Effector memory CD4-positive, alpha-beta T cell (primary cell): ENCODE results near the gene CCDC137.
A peak's percentile ranks its signal among the peaks of the same experiment; 100 is the strongest.

Source experiments
- DNase-seq, 3 donors: peaks; one replicate each; pipeline ENCODE4 v3.0.0-alpha.2; 2020
- H3K27ac ChIP-seq: 2 replicates; pipeline ENCODE4 v1.7.0; 2013; ENCODE audit warnings: mild to moderate bottlenecking, low read length, moderate library complexity; ENCODE audit not compliant: insufficient read depth, poor library complexity, severe bottlenecking
- H3K27me3 ChIP-seq: replicated peaks from 2 replicates; pipeline ENCODE4 v1.7.0; 2013; ENCODE audit warnings: mild to moderate bottlenecking, low read length; ENCODE audit not compliant: insufficient read depth, control insufficient read depth, poor library complexity, severe bottlenecking
- H3K36me3 ChIP-seq: 2 replicates; pipeline ENCODE4 v1.7.0; 2013; ENCODE audit warnings: mild to moderate bottlenecking, low read length, moderate library complexity; ENCODE audit not compliant: control insufficient read depth, insufficient read depth
- H3K4me1 ChIP-seq: 2 replicates; pipeline ENCODE4 v1.7.0; 2013; ENCODE audit warnings: low read length, mild to moderate bottlenecking; ENCODE audit not compliant: control insufficient read depth, insufficient read depth, poor library complexity, severe bottlenecking
- H3K4me3 ChIP-seq: 2 replicates; pipeline ENCODE4 v1.7.0; 2013; ENCODE audit warnings: low read length, low read depth, mild to moderate bottlenecking; ENCODE audit not compliant: insufficient read depth, poor library complexity, severe bottlenecking
- H3K9me3 ChIP-seq: 2 replicates; pipeline ENCODE4 v1.7.0; 2013; ENCODE audit warnings: mild to moderate bottlenecking, low read length, moderate library complexity; ENCODE audit not compliant: control insufficient read depth

The CCDC137 gene

GRCh38 chr17:81707725-81708646 is 41.4 kb downstream of the CCDC137 start:
- Histone ChIP-seq H3K36me3 (peaks cover 23% of the 10 kb centered on the region), H3K27ac (no peak overlapping the region), H3K9me3 (no peaks in the 10 kb centered on the region), H3K27me3 (no peaks in the 10 kb centered on the region), H3K4me3 (no peak overlapping the region), H3K4me1 (peaks cover 23% of the 10 kb centered on the region)
- DNase-seq, result no peak

DNA sequence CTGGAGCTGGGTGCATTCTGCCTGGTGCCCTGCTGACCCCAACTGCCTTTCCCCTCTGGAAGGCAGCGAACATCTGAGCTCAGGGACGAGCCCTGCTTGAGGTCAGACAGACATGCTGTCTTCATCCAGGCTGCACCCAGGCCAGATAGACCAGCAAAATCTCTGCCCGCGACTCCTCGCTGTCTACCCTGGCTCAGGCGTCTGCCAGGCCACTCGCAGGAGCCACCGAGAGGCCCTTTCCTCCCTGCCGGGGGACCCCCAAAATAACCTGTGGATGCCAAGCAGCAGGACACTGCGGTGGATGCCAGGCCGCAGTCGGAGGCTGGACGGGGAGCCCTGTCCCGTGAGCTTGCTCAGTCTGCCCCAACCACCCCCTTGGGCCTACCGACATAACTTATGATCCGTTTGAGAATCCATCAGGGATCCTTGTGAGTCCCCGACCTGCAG is 42.2 kb downstream of the CCDC137 start:
- Histone ChIP-seq H3K9me3 (no peaks in the 10 kb centered on the region), H3K4me3 (no peak overlapping the region), H3K4me1 (peaks cover 24% of the 10 kb centered on the region), H3K27ac (no peak overlapping the region), H3K27me3 (no peaks in the 10 kb centered on the region), H3K36me3 (peaks cover 23% of the 10 kb centered on the region)
- DNase-seq, result no peak

DNA sequence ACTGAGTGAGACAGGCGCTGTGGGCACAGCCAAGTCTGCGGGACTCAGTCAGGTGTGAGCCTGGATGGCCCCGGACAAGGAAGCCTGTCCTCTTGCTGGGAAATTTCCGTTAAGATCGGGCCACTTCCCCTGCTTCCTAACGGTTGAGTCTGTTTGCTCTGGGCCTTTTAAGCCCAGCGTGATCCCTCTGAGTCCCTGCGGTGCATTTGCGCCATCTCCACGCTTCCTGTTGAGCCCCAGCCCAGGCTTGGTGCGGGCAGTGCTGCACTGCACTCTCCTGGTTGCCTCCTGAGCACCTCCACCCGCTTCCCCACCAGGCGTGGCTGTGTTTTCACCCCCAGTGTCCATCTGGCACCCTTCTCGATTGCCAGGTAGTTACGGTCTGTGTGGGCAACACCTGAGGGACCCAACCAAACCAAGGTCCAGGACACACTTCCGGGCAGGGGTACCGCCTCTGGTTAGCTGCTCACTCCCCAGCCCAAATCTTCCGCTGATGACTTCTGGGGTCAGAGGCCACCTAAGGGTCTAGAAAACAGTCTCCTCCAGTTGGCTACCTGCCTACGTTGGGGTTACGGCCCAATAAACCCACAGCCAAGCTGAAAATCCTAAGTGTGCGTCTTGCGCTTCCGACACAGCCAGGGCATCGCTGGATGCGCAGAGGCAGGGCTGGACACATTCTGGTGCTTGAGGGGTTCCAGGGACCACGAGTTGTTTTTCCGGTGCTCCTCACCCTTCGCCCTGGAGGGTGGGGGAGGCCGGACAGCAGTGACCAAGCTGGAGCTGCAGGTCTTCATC is 44.2 kb downstream of the CCDC137 start:
- H3K9me3 ChIP-seq, result no peaks in the 10 kb centered on the region
- H3K27ac ChIP-seq, result no peak overlapping the region
- H3K4me1 ChIP-seq, result peaks cover 20% of the 10 kb centered on the region
- H3K36me3 ChIP-seq, result peaks cover 18% of the 10 kb centered on the region
- H3K4me3 ChIP-seq, result peak overlapping the region; percentile 50
- H3K27me3 ChIP-seq, result no peaks in the 10 kb centered on the region
- DNase-seq, result no peak

DNA sequence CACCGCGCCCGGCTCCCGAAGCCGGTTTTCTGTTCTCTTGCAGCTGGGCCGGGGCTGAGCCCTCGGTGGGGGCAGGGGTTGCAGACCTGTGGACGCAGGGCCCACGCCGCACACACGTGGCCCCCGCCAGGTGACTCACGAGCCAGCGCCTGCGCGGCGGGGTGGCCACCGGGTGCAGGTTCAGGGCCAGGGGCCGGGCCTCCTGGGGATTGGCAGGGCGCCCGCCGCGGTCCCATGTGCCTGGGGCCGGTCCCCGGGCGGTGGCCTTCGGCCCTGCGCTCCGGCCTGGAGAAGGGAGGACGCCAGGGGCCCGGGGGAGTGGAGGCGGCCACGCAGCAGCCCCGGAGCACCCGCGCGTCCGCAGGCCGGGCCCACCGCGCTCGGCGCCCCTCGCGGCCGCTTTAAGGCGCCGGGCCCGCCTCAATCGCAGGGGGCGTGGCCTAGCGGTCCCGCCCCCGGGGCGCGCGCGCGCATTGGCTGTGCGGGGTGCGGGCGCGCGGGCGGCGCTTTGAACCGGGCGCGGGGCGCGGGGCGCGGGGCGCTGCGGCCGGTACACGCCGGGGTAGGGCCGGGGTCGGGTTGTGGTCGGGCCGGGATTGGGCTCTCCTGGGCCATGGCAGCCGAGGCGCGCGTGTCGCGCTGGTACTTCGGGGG is 45.4 kb downstream of the CCDC137 start, which contains the start of gene SLC25A10:
TSS of gene SLC25A10 (plus strand) at position 471 of the 654 bp plus-strand sequence. CDS start at position 614, 143 bp downstream.
- Histone ChIP-seq H3K27ac (no peak within 1 kb of the TSS), H3K9me3 (no peaks in the 10 kb centered on the region), H3K27me3 (no peaks in the 10 kb centered on the region), H3K4me3 (peak within 1 kb of the TSS; percentile 54), H3K4me1 (peaks cover 20% of the 10 kb centered on the region), H3K36me3 (peaks cover 7% of the 10 kb centered on the region)
- DNase-seq, result peak; percentile 58 to 66 (median 65)

DNA sequence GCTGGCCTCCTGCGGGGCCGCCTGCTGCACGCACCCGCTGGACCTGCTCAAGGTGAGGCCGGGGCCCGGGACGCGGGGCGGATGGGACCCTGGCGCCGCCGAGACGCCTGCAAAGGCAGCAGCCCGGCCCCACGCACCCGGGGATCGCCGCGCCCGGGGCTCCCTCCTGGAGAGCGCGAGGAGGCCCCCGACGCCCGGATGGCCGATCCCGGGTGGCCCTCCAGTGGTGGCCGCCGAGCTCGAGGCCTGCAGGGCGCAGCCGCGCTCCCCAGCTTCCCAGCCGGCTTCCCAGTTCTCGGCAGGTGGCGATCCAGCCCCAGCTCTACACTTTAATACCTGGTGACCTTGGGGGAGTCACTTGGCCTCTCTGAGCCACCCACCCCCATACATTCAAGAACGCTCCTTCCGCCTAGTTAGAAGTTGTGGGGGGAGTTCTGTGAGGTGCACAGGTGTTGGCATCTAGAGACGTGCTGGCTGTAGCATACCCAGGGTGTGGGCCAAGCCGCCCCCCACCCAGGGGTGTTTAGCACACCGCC is 46.0 kb downstream of the CCDC137 start:
- no peak for DNase-seq
- peaks cover 20% of the 10 kb centered on the region for H3K4me1 ChIP-seq

DNA sequence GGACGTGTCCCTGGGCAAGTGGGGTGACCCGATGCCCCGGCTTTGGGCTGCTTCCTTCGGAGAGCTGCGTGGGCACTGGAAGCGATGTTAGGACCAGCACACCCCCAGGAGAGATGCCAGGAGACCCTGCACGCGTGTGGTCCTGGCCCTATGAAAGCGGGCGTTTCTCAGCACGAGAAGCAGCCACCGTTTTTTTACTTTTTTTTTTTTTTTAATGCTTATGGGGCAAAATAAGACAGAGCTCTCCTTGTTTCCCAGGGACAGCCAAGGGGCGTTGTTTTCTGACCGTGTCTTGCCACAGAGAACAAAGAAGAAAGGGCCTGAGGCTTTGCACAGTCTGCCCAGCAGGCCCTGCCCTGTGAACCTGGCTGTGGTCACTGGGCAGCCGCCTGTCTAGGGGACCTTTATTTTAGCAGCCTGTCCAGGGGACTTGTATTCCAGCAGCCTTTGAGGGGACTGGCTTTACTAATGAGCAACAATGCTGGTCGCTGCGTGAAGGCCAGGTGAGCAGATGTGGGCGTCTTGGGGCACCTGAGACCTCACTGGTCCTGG is 46.5 kb downstream of the CCDC137 start:
- Histone ChIP-seq H3K36me3 (no peaks in the 10 kb centered on the region), H3K4me1 (peaks cover 20% of the 10 kb centered on the region), H3K27ac (no peak overlapping the region), H3K4me3 (no peak overlapping the region), H3K27me3 (no peaks in the 10 kb centered on the region), H3K9me3 (no peaks in the 10 kb centered on the region)
- no peak for DNase-seq

More for the DNA sequence above, 46.0 kb downstream of the CCDC137 start:
- H3K27ac ChIP-seq, result no peak overlapping the region
- no peaks in the 10 kb centered on the region for H3K9me3 ChIP-seq
- peak overlapping the region; percentile 54 for H3K4me3 ChIP-seq
- H3K36me3 ChIP-seq, result peaks cover 1% of the 10 kb centered on the region
- no peaks in the 10 kb centered on the region for H3K27me3 ChIP-seq

DNA sequence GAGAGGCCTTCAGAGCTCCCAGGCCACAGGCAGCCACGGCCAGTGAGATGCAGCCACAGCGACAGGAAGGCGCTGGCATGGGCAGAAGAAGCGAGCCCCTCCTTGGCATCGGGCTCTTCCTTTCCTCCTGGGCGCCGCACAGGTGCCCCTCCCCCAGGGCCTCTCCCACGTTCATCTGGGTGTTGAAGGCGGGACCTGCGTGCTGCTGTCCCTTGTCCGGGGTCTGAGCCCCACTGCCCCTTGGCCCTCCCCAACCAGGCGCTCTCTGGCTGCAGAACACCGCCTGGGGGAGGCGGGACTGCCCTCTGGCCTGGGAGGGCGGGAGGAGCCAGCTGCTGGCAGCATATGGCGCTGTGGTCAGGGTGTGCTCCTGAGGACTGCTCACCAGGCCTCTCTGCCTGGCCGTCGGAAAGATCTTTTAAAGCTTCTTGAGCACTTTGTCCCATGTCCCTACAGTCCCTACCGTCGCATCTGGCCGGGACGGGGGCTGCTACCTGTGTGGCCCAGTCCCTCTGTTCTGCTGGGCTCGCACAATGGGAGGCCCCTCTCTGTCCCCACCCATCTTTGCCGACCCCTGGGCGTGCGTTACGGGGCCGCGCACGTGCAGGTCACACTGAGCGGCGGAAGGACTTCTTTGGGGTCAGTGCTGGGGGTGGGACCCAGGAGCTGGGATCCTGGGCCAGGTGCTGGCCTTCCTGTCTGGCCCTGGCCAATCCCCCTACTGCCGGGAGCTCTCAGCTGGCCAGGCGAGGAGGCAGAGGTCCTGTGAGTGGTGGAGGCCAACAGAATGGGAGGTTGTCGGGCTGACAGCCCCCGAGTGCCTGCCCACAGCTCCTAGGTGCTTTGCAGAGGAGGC is 47.2 kb downstream of the CCDC137 start:
- Histone ChIP-seq H3K27ac (no peak overlapping the region), H3K36me3 (no peaks in the 10 kb centered on the region), H3K9me3 (no peaks in the 10 kb centered on the region), H3K4me1 (peaks cover 20% of the 10 kb centered on the region), H3K4me3 (no peak overlapping the region), H3K27me3 (no peaks in the 10 kb centered on the region)
- no peak for DNase-seq

DNA sequence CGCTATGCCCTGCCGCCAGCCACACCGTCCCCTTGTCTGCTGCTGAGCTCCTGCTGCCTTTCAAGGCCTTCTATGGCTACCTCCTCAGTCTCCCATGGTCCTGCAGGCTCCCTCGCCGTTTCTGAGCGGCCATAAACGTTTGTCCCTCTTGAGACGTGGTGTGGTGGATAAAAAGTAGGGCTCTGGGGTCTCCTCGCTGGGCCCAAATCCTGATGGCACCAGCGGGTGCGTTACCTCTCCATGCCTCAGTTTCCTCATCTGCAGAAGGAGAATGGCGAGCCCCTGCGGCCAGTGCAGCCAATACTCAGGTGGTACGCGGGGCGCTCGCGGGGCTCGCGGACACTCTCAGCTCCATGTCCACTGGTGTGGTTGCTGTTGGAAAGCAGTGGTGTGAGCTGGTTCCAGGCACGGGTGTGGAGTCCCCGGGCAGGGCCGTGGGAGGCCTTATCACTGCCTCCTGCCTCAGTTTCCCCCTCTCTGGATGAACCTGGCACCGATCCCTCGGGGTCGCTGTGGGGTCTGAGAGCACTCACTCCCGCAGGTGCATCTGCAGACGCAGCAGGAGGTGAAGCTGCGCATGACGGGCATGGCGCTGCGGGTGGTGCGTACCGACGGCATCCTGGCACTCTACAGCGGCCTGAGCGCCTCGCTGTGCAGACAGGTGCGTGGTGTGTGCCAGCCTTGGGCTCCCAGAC is 48.0 kb downstream of the CCDC137 start:
- no peak for DNase-seq
- Histone ChIP-seq H3K27ac (no peak overlapping the region), H3K27me3 (no peaks in the 10 kb centered on the region), H3K4me3 (no peak overlapping the region), H3K36me3 (no peaks in the 10 kb centered on the region), H3K9me3 (no peaks in the 10 kb centered on the region), H3K4me1 (peaks cover 20% of the 10 kb centered on the region)
